Activated naive CD8-positive, alpha-beta T cell treated with anti-CD3 and anti-CD28 coated beads, Interleukin-2, amount 10 ng/mL, durations not matched to agents 7 days and 5 days (primary cell): ENCODE data around the gene RGS7. TPM values are rescaled to one million over a fixed set of nuclear protein-coding genes. Genes with fewer than 3 reads are reported as not detected.
"Not testable (repeated sequence)": the region's sequence is repeated elsewhere in the genome, so short reads cannot be mapped to it uniquely, and the experiment has no call there.

Experiments
- ATAC-seq: fragments of 150-1000 bp; cut with Tn5 transposase; one replicate; pipeline ENCODE4 v1.10.0; 2021; ENCODE audit warnings: low read depth, moderate library complexity
- POLR2A ChIA-PET: fragments of 350-600 bp; sonication (Branson Sonifier 250); formaldehyde crosslinking; loops from one replicate; lab custom pipeline; 2021; ENCODE audit warnings: antibody characterized with exemption; lab: Charles Lee
- DNase-seq: peaks from one replicate; pipeline ENCODE4 v3.0.0; 2021
- H3K27ac Mint-ChIP-seq: one replicate; pipeline ENCODE4 v1.8.0; 2022; ENCODE audit warnings: mild to moderate bottlenecking, mixed read lengths
- H3K27me3 Mint-ChIP-seq: one replicate; pipeline ENCODE4 v1.8.0; 2022; ENCODE audit warnings: mild to moderate bottlenecking, moderate library complexity, mixed read lengths
- H3K36me3 Mint-ChIP-seq: one replicate; pipeline ENCODE4 v1.8.0; 2021; ENCODE audit warnings: mild to moderate bottlenecking, mixed read lengths
- H3K4me1 Mint-ChIP-seq: one replicate; pipeline ENCODE4 v1.8.0; 2021; ENCODE audit warnings: mixed read lengths
- H3K4me3 Mint-ChIP-seq: one replicate; pipeline ENCODE4 v1.8.0; 2022; ENCODE audit warnings: mild to moderate bottlenecking, moderate library complexity, mixed read lengths
- H3K9me3 Mint-ChIP-seq: one replicate; pipeline ENCODE4 v1.8.0; 2021; ENCODE audit warnings: mixed read lengths
- total RNA-seq, 2 experiments: library from RNA; stranded (reverse); gene quantifications; one replicate each; pipeline ENCODE4 v1.2.3, GENCODE V29; 2021

Gene RGS7
- total RNA-seq, 2 experiments from 2014 or later: not detected

- H3K27ac Mint-ChIP-seq: no peak overlapping the region
- H3K4me1 Mint-ChIP-seq: no peaks in the 10 kb centered on the region
- ATAC-seq (no peak), DNase-seq (no peak)
- H3K27me3 Mint-ChIP-seq: no peaks in the 10 kb centered on the region
- POLR2A ChIA-PET: no interaction called here
- H3K9me3 Mint-ChIP-seq: peaks cover 6% of the 10 kb centered on the region
- H3K4me3 Mint-ChIP-seq: no peak overlapping the region
- no peaks in the 10 kb centered on the region for H3K36me3 Mint-ChIP-seq
Observed at GRCh38 chr1:241161188-241161689, 195.8 kb downstream of the RGS7 start.

- Mint-ChIP-seq H3K27me3 (no peaks in the 10 kb centered on the region), H3K4me1 (no peaks in the 10 kb centered on the region), H3K9me3 (peaks cover 9% of the 10 kb centered on the region), H3K27ac (no peak overlapping the region), H3K36me3 (no peaks in the 10 kb centered on the region), H3K4me3 (no peak overlapping the region)
- DNase-seq (no peak), ATAC-seq (no peak)
- POLR2A ChIA-PET: no interaction called here
Observed at GRCh38 chr1:241157435-241157834, 199.6 kb downstream of the RGS7 start.

- POLR2A ChIA-PET: no interaction called here
- DNase-seq (no peak), ATAC-seq (no peak)
- H3K27ac Mint-ChIP-seq: no peak overlapping the region
- H3K9me3 Mint-ChIP-seq: peaks cover 9% of the 10 kb centered on the region
- no peaks in the 10 kb centered on the region for H3K27me3 Mint-ChIP-seq
- no peaks in the 10 kb centered on the region for H3K36me3 Mint-ChIP-seq
- no peaks in the 10 kb centered on the region for H3K4me1 Mint-ChIP-seq
- H3K4me3 Mint-ChIP-seq: no peak overlapping the region
Observed at GRCh38 chr1:241156231-241156965, 200.6 kb downstream of the RGS7 start.

GRCh38 chr1:241145881-241146280, 211.1 kb downstream of the RGS7 start:
- ATAC-seq: no peak
- H3K36me3 Mint-ChIP-seq: no peaks in the 10 kb centered on the region
- no peaks in the 10 kb centered on the region for H3K9me3 Mint-ChIP-seq
- H3K4me3 Mint-ChIP-seq: no peak overlapping the region
- H3K27ac Mint-ChIP-seq: no peak overlapping the region
- POLR2A ChIA-PET: no interaction called here
- DNase-seq: no peak
- no peaks in the 10 kb centered on the region for H3K27me3 Mint-ChIP-seq
- H3K4me1 Mint-ChIP-seq: no peaks in the 10 kb centered on the region

- no peak for ATAC-seq
- H3K4me3 Mint-ChIP-seq: no peak overlapping the region
- H3K27me3 Mint-ChIP-seq: no peaks in the 10 kb centered on the region
- H3K27ac Mint-ChIP-seq: no peak overlapping the region
- no peaks in the 10 kb centered on the region for H3K36me3 Mint-ChIP-seq
- POLR2A ChIA-PET: no interaction called here
- no peak for DNase-seq
- no peaks in the 10 kb centered on the region for H3K9me3 Mint-ChIP-seq
- H3K4me1 Mint-ChIP-seq: no peaks in the 10 kb centered on the region
Observed at GRCh38 chr1:241143765-241144442, 213.1 kb downstream of the RGS7 start.

GRCh38 chr1:241142493-241142892, 214.5 kb downstream of the RGS7 start:
- no peaks in the 10 kb centered on the region for H3K27me3 Mint-ChIP-seq
- ATAC-seq (no peak), DNase-seq (no peak)
- POLR2A ChIA-PET: no interaction called here
- no peak overlapping the region for H3K4me3 Mint-ChIP-seq
- H3K9me3 Mint-ChIP-seq: no peaks in the 10 kb centered on the region
- no peaks in the 10 kb centered on the region for H3K4me1 Mint-ChIP-seq
- no peak overlapping the region for H3K27ac Mint-ChIP-seq
- no peaks in the 10 kb centered on the region for H3K36me3 Mint-ChIP-seq

GRCh38 chr1:241141646-241142045, 215.4 kb downstream of the RGS7 start:
- H3K36me3 Mint-ChIP-seq, H3K27ac Mint-ChIP-seq, H3K9me3 Mint-ChIP-seq, DNase-seq, POLR2A ChIA-PET, H3K4me1 Mint-ChIP-seq, H3K27me3 Mint-ChIP-seq, H3K4me3 Mint-ChIP-seq, ATAC-seq: not testable (repeated sequence)

- no peak for DNase-seq
- no peaks in the 10 kb centered on the region for H3K27me3 Mint-ChIP-seq
- POLR2A ChIA-PET: no interaction called here
- H3K4me1 Mint-ChIP-seq: no peaks in the 10 kb centered on the region
- ATAC-seq: no peak
- H3K9me3 Mint-ChIP-seq: no peaks in the 10 kb centered on the region
- H3K4me3 Mint-ChIP-seq: no peak overlapping the region
- no peaks in the 10 kb centered on the region for H3K36me3 Mint-ChIP-seq
- no peak overlapping the region for H3K27ac Mint-ChIP-seq
Observed at GRCh38 chr1:241140670-241141069, 216.3 kb downstream of the RGS7 start.

GRCh38 chr1:241139047-241139446, 218.0 kb downstream of the RGS7 start:
- DNase-seq: no peak
- POLR2A ChIA-PET: no interaction called here
- H3K4me3 Mint-ChIP-seq: no peak overlapping the region
- H3K27ac Mint-ChIP-seq: no peak overlapping the region
- H3K36me3 Mint-ChIP-seq: no peaks in the 10 kb centered on the region
- H3K27me3 Mint-ChIP-seq: no peaks in the 10 kb centered on the region
- H3K4me1 Mint-ChIP-seq: no peaks in the 10 kb centered on the region
- peaks cover 2% of the 10 kb centered on the region for H3K9me3 Mint-ChIP-seq
- ATAC-seq: no peak

- ATAC-seq (no peak), DNase-seq (no peak)
- Mint-ChIP-seq H3K9me3 (peaks cover 2% of the 10 kb centered on the region), H3K4me1 (no peaks in the 10 kb centered on the region), H3K27ac (no peak overlapping the region), H3K36me3 (no peaks in the 10 kb centered on the region), H3K27me3 (no peaks in the 10 kb centered on the region), H3K4me3 (no peak overlapping the region)
- POLR2A ChIA-PET: no interaction called here
Observed at GRCh38 chr1:241138248-241138647, 218.8 kb downstream of the RGS7 start.

- Mint-ChIP-seq H3K36me3 (no peaks in the 10 kb centered on the region), H3K4me1 (no peaks in the 10 kb centered on the region), H3K9me3 (peaks cover 2% of the 10 kb centered on the region), H3K4me3 (no peak overlapping the region), H3K27me3 (no peaks in the 10 kb centered on the region), H3K27ac (no peak overlapping the region)
- POLR2A ChIA-PET: no interaction called here
- ATAC-seq (no peak), DNase-seq (no peak)
Observed at GRCh38 chr1:241136389-241136788, 220.6 kb downstream of the RGS7 start.

GRCh38 chr1:241131636-241132194, 225.3 kb downstream of the RGS7 start:
- Mint-ChIP-seq H3K27me3 (no peaks in the 10 kb centered on the region), H3K4me3 (no peak overlapping the region), H3K4me1 (no peaks in the 10 kb centered on the region), H3K27ac (no peak overlapping the region), H3K9me3 (peaks cover 2% of the 10 kb centered on the region), H3K36me3 (no peaks in the 10 kb centered on the region)
- no peak for ATAC-seq
- POLR2A ChIA-PET: no interaction called here
- DNase-seq: no peak

- POLR2A ChIA-PET: no interaction called here
- Mint-ChIP-seq H3K36me3 (no peaks in the 10 kb centered on the region), H3K9me3 (peaks cover 2% of the 10 kb centered on the region), H3K4me1 (no peaks in the 10 kb centered on the region), H3K27ac (no peak overlapping the region), H3K4me3 (no peak overlapping the region), H3K27me3 (no peaks in the 10 kb centered on the region)
- no peak for ATAC-seq
- DNase-seq: no peak
Observed at GRCh38 chr1:241130881-241131280, 226.1 kb downstream of the RGS7 start.
